ENCODE results near the gene RAMP1.

RAMP1 gene

GRCh38 chr2:237898057-237898414 lies 38.6 kb downstream of the RAMP1 start:
- no peak for TF ChIP-seq CTCF (IDR thresholded peaks at IDR 0.05; ENCODE audit: low read depth, low read length, missing control alignments)
- no peak overlapping the region for H3K4me3 ChIP-seq (ENCODE audit: low read depth, low read length)
- no peak for DNase-seq (ENCODE audit: low read depth)
- in situ Hi-C loops (cut with HindIII; ENCODE audit: low sequenced_read_pairs): no loop called here

- in situ Hi-C loops (cut with HindIII; ENCODE audit: low sequenced_read_pairs): no loop called here
- DNase-seq (ENCODE audit: low read depth): no peak
- TF ChIP-seq CTCF (IDR thresholded peaks at IDR 0.05; ENCODE audit: low read depth, low read length, missing control alignments): no peak
These were observed 41.7 kb downstream of the RAMP1 start for GRCh38 chr2:237900891-237901831.

GRCh38 chr2:237901932-237902850 lies 42.8 kb downstream of the RAMP1 start:
- no peak for DNase-seq (ENCODE audit: low read depth)
- TF ChIP-seq CTCF (IDR thresholded peaks at IDR 0.05; ENCODE audit: low read depth, low read length, missing control alignments): no peak
- no peak overlapping the region for H3K4me3 ChIP-seq (ENCODE audit: low read depth, low read length)
- in situ Hi-C loops (cut with HindIII; ENCODE audit: low sequenced_read_pairs): no loop called here

More at GRCh38 chr2:237900891-237901831, 41.7 kb downstream of the RAMP1 start:
- H3K4me3 ChIP-seq (ENCODE audit: low read depth, low read length): no peak overlapping the region

GRCh38 chr2:237904831-237905599 lies 45.6 kb downstream of the RAMP1 start:
- H3K4me3 ChIP-seq (ENCODE audit: low read depth, low read length): no peak overlapping the region
- in situ Hi-C loops (cut with HindIII; ENCODE audit: low sequenced_read_pairs): no loop called here
- no peak for DNase-seq (ENCODE audit: low read depth)
- TF ChIP-seq CTCF (IDR thresholded peaks at IDR 0.05; ENCODE audit: low read depth, low read length, missing control alignments): no peak

GRCh38 chr2:237907144-237907543 lies 47.7 kb downstream of the RAMP1 start:
- in situ Hi-C loops (cut with HindIII; ENCODE audit: low sequenced_read_pairs): no loop called here
- no peak for TF ChIP-seq CTCF (IDR thresholded peaks at IDR 0.05; ENCODE audit: low read depth, low read length, missing control alignments)
- DNase-seq (ENCODE audit: low read depth): no peak
- H3K4me3 ChIP-seq (ENCODE audit: low read depth, low read length): no peak overlapping the region

Data from astrocyte of the cerebellum (primary cell).